Smooth muscle cell (in vitro differentiated cells): Measurements from ENCODE around the gene COL24A1. TPM values are rescaled to one million over a fixed set of nuclear protein-coding genes. Genes with fewer than 3 reads are reported as not detected.

Experiments
- DNase-seq: peaks from one replicate; lab custom pipeline; 2025; ENCODE audit not compliant: unreplicated experiment; lab: John Stamatoyannopoulos, UW
- H2AFZ ChIP-seq: fragments of 200-600 bp; sonication (generic); 2 replicates; pipeline ENCODE4 v1.6.0; 2016; ENCODE audit warnings: antibody characterized with exemption, low read depth, mild to moderate bottlenecking
- H3F3A ChIP-seq: fragments of 200-600 bp; sonication (generic); 2 replicates; pipeline ENCODE4 v1.6.0; 2017; ENCODE audit warnings: antibody characterized with exemption, low read depth
- H3K27ac ChIP-seq: fragments of 200-600 bp; sonication (generic); 2 replicates; pipeline ENCODE4 v1.5.1; 2016; ENCODE audit warnings: low read depth, mild to moderate bottlenecking
- H3K27me3 ChIP-seq: fragments of 200-600 bp; sonication (generic); 2 replicates; pipeline ENCODE4 v1.6.1; 2016; ENCODE audit warnings: low read depth, mild to moderate bottlenecking
- H3K36me3 ChIP-seq: fragments of 200-600 bp; sonication (generic); 2 replicates; pipeline ENCODE4 v1.5.1; 2016; ENCODE audit warnings: low read depth
- H3K4me1 ChIP-seq: fragments of 200-600 bp; sonication (generic); 2 replicates; pipeline ENCODE4 v1.5.1; 2016; ENCODE audit warnings: low read depth
- H3K4me2 ChIP-seq: fragments of 200-600 bp; sonication (generic); 2 replicates; pipeline ENCODE4 v1.6.0; 2016; ENCODE audit warnings: mild to moderate bottlenecking
- H3K4me3 ChIP-seq: fragments of 200-600 bp; sonication (generic); 2 replicates; pipeline ENCODE4 v1.5.1; 2016; ENCODE audit warnings: mild to moderate bottlenecking
- H3K79me2 ChIP-seq: fragments of 200-600 bp; sonication (generic); 2 replicates; pipeline ENCODE4 v1.6.0; 2016; ENCODE audit warnings: low read depth, mild to moderate bottlenecking
- H3K9ac ChIP-seq: fragments of 200-600 bp; sonication (generic); 2 replicates; pipeline ENCODE4 v1.6.0; 2016; ENCODE audit warnings: low read depth
- H3K9me3 ChIP-seq: fragments of 200-600 bp; sonication (generic); replicated peaks from 2 replicates; pipeline ENCODE4 v1.5.1; 2016; ENCODE audit warnings: low read depth
- H4K20me1 ChIP-seq: fragments of 200-600 bp; sonication (generic); 2 replicates; pipeline ENCODE4 v1.6.0; 2016; ENCODE audit warnings: low read depth
- WGBS: methylation state at CpG from one replicate; pipeline ENCODE4 v1.1.7; 2016; ENCODE audit warnings: low lambda C conversion rate; 5-methylcytosine and 5-hydroxymethylcytosine counted together
- polyA plus RNA-seq: library from polyadenylated mRNA; unstranded; fragments of >200 nt; fragmentation: Nextera tagmentation; extraction: Ambion mirVana; gene quantifications from 2 replicates; pipeline ENCODE4 v1.2.1, GENCODE V29; 2016
- total RNA-seq: library from RNA; depleted of rRNA; stranded (reverse); fragments of >200 nt; gene quantifications from 2 replicates; pipeline ENCODE4 v1.2.3, GENCODE V29; 2014
- TF ChIP-seq, protein P1 (sequence below): fragments of 200-600 bp; sonication (generic); IDR thresholded peaks from 2 replicates; pipeline ENCODE4 v1.5.1; 2017; ENCODE audit warnings: borderline replicate concordance, mild to moderate bottlenecking, antibody characterized with exemption; ENCODE audit not compliant: insufficient read depth, poor library complexity, severe bottlenecking

Gene COL24A1
- total RNA-seq (3.2 and 4.9 TPM in 2 replicates), polyA plus RNA-seq (1.5 and 1.7 TPM in 2 replicates)

DNA sequence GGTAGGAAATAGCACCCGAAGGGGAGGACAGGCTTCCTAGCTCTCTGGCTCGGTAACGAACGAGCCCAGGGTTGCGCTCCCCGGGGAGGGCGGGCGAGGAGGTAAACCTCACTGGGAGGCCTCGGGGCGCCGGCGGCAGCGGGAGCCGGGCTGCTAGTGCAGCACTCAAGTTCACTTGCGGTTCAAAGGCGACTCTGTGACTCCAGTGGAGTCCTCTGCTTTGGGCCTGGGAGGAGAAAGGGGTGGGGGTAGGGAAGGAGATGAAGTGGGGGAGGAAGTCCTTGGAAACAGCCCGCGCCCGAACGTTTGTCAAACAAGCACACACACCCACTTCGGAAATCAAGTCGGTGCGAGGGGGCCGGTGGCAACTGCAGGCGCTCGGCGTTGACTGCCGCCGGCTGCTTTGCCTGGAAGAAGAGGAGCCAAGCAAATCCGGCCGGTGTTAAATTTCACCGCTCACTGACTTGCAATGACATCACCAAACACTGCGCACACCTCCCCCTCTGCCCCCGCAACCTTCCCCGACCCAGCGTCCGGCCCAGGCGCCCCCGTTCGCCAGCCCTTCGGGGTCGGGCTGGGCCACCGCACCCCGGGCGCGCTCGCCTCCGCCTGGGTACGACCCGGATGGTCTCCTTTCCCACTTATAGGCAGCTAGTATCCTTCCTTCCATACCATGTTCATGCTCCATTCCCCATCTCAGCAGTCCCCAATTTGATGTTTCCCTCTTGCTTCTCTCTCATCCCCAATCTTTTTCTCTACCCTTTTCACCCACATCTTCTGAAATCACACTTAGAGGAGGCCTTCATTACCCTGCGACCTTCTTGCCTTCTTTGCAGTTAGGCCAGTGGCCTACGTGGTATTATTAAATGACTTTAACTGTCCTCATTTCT lies at the start of gene COL24A1:
Gene COL24A1, minus strand, starts transcription at position 207 of the 890 bp plus-strand sequence. CDS start 376 bp downstream, outside the sequence.
- peak; percentile 52 for DNase-seq
- H3K4me2 ChIP-seq: peak within 1 kb of the TSS; percentile 93

DNA sequence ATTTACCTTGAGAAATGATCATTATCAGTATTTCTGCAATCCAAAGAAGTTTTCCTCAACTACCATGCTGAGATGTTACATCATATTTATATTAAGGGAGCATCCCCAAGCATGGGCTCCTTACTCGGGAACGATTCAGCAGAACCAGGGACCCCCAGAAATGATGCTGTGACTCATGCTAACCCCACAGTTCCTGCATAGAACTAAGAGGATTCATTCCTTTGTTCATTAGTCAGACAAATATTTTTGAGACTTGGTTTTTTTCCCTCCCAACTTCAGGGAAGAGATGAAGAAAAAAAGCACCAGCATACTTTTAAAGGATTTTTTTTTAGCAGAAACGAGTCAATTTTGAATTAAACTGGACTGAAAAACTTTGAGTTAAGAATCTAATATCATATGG lies 49.2 kb upstream of the COL24A1 start:
- Histone ChIP-seq H3K9me3 (no peaks in the 10 kb centered on the region), H3K4me2 (peak overlapping the region; percentile 11), H4K20me1 (no peaks in the 10 kb centered on the region), H3K36me3 (no peaks in the 10 kb centered on the region), H2AFZ (peak overlapping the region; percentile 8), H3K9ac (no peak overlapping the region), H3K4me3 (no peak overlapping the region), H3K79me2 (no peaks in the 10 kb centered on the region), H3F3A (no peaks in the 10 kb centered on the region), H3K27ac (peak overlapping the region; percentile 26), H3K27me3 (no peaks in the 10 kb centered on the region), H3K4me1 (peaks cover 9% of the 10 kb centered on the region)
- TF ChIP-seq, protein P1, sequence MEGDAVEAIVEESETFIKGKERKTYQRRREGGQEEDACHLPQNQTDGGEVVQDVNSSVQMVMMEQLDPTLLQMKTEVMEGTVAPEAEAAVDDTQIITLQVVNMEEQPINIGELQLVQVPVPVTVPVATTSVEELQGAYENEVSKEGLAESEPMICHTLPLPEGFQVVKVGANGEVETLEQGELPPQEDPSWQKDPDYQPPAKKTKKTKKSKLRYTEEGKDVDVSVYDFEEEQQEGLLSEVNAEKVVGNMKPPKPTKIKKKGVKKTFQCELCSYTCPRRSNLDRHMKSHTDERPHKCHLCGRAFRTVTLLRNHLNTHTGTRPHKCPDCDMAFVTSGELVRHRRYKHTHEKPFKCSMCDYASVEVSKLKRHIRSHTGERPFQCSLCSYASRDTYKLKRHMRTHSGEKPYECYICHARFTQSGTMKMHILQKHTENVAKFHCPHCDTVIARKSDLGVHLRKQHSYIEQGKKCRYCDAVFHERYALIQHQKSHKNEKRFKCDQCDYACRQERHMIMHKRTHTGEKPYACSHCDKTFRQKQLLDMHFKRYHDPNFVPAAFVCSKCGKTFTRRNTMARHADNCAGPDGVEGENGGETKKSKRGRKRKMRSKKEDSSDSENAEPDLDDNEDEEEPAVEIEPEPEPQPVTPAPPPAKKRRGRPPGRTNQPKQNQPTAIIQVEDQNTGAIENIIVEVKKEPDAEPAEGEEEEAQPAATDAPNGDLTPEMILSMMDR: no peak
- WGBS: 36% methylated on average over 3 of the region's 3 CpGs
- DNase-seq: no peak

More for the DNA sequence above, at the start of gene COL24A1:
- Histone ChIP-seq H3K4me1 (peaks cover 24% of the 10 kb centered on the region), H3F3A (peaks cover 10% of the 10 kb centered on the region), H3K79me2 (no peaks in the 10 kb centered on the region), H2AFZ (peak within 1 kb of the TSS; percentile 38), H3K27me3 (peaks cover 10% of the 10 kb centered on the region), H3K9me3 (no peaks in the 10 kb centered on the region), H3K9ac (peak within 1 kb of the TSS; percentile 0), H3K36me3 (no peaks in the 10 kb centered on the region), H4K20me1 (no peaks in the 10 kb centered on the region), H3K27ac (peak within 1 kb of the TSS; percentile 19), H3K4me3 (peak within 1 kb of the TSS; percentile 41)
- TF ChIP-seq, protein P1: no peak
- 6% methylated on average over 50 of the region's 52 CpGs for WGBS

DNA sequence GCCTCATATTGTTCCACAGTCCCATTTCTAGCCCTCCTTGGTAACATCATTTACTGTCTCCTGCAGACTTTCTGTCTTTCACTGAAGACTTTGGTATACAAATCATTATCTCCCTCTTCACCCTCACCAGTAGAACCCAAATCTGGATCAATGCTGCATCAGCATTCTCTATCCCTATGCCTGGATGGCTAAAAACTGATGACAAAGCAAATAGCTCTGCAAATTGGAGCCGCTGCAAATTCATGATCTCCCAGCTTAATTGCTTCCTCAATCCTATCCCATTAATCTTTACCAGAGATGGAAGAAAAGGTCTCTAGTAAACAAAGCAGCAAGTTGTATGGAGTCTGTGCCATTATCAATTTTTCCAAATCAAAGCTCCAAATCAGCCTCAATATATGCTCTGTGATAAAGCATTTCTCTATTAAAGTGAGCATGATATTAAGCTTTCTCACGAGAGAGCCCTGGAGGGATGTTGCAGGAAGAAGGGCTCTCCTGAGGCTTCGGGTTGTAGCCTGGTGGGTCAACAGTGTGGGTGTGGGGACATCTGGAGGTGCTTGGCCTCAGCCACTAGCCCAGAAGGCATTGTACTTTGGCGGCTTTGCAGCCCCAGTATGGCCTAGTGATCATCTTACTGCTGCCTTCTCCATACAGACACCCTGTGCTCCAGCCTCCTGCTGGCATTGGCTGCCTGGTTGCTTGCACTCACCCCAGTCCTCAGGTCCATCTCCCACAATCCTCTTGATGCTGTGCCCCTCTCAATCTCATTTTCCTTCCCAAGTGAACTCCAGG lies 46.2 kb upstream of the COL24A1 start:
- TF ChIP-seq, protein P1: no peak
- Histone ChIP-seq H3K9me3 (no peaks in the 10 kb centered on the region), H3K36me3 (no peaks in the 10 kb centered on the region), H3K9ac (no peak overlapping the region), H3K27me3 (no peaks in the 10 kb centered on the region), H3K27ac (no peak overlapping the region), H3K4me1 (peaks cover 9% of the 10 kb centered on the region), H4K20me1 (no peaks in the 10 kb centered on the region), H3K4me3 (no peak overlapping the region), H2AFZ (no peak overlapping the region), H3K79me2 (no peaks in the 10 kb centered on the region), H3F3A (no peaks in the 10 kb centered on the region), H3K4me2 (no peak overlapping the region)
- no peak for DNase-seq
- WGBS: 83% methylated on average over 4 of the region's 4 CpGs
